T-helper 1 cell treated with Interleukin-12 subunit alpha and Interleukin-12 subunit beta and Interleukin-4 antibody, amounts not matched to agents 30 μg/mL and 1 μg/mL, for 36 hours (primary cell): ENCODE results near the gene AKR1C8.

Experiments
- H3K27ac Mint-ChIP-seq: one replicate; pipeline ENCODE4 v1.8.0; 2021; ENCODE audit warnings: mild to moderate bottlenecking, mixed read lengths
- H3K27me3 Mint-ChIP-seq: one replicate; pipeline ENCODE4 v1.8.0; 2021; ENCODE audit warnings: low read depth, mixed read lengths
- H3K36me3 Mint-ChIP-seq: one replicate; pipeline ENCODE4 v1.8.0; 2021; ENCODE audit warnings: low read depth, mixed read lengths
- H3K4me1 Mint-ChIP-seq: one replicate; pipeline ENCODE4 v1.8.0; 2021; ENCODE audit warnings: low read depth, mixed read lengths
- H3K4me3 Mint-ChIP-seq: one replicate; pipeline ENCODE4 v1.8.0; 2021; ENCODE audit warnings: mild to moderate bottlenecking, moderate library complexity, mixed read lengths
- H3K9me3 Mint-ChIP-seq: one replicate; pipeline ENCODE4 v1.8.0; 2021; ENCODE audit warnings: mixed read lengths

AKR1C8 gene

DNA sequence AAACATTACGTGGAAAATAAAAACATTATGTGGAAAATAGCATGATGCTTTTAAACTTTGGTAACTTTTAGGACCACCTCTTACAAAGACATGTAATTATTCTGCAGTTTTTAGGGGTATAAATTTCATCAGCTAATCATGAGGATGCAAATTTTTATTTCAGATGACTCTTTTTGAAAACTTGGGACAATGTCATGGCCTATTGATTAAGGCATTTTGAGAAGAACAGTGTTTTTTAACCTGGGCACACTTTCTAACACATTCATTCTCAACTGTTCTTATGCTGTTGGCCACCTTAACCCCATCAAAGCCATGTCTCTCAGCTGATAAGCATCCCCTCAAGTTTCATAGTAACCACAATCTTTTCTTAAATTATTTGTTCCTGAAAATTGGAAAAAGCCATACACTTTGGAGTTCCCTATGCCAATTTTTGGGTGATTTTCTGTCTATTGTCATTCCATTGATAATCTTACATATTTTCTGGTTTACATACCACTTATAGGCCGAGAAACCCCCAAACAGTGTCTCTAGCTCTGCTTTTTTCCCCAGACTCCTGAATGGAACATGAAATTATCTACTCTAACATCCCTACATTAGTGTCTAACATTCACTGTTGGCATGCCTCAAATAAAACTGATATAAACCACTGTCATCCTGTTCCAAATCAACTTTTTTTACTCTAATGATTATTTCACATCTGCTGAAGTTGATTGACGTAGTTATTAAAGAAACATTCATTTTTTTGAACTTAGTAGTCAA lies 76.1 kb downstream of the AKR1C8 start:
- Mint-ChIP-seq H3K9me3 (no peaks in the 10 kb centered on the region), H3K4me1 (no peaks in the 10 kb centered on the region), H3K4me3 (no peak overlapping the region), H3K27me3 (no peaks in the 10 kb centered on the region), H3K27ac (no peak overlapping the region), H3K36me3 (no peaks in the 10 kb centered on the region)

DNA sequence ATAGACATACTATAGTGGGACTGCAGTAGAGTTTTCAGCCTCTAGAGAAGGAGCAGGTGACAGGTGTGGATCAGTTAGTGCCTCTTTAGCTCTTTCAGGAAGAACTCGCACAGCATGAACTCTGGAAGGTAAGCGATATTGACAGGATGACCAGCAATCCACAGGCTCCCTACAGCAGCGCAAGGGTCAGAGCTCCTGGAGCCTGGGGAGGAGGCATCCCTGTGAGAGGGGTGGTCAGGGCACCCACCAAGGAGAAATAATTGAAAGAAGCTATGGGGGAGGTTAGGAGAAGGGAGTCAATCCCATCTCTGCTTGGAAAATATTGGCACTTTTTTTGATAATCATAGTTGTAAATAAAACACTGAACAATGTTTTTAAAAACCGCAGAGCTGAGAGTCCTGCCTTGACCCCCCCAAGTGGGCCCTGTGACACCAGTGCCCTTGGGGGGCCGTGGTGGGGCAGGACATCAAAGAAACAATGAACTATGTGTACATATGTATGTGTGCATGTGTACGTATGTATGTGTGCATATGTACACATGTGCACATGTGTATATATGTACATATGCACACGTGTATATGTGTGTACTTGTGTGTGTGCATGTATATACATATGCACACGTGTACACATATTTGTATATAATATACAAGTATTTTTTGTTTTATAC lies 77.0 kb downstream of the AKR1C8 start:
- H3K9me3 Mint-ChIP-seq: no peaks in the 10 kb centered on the region
- no peak overlapping the region for H3K27ac Mint-ChIP-seq
- H3K27me3 Mint-ChIP-seq: no peaks in the 10 kb centered on the region
- no peaks in the 10 kb centered on the region for H3K36me3 Mint-ChIP-seq
- H3K4me3 Mint-ChIP-seq: no peak overlapping the region
- H3K4me1 Mint-ChIP-seq: no peaks in the 10 kb centered on the region

DNA sequence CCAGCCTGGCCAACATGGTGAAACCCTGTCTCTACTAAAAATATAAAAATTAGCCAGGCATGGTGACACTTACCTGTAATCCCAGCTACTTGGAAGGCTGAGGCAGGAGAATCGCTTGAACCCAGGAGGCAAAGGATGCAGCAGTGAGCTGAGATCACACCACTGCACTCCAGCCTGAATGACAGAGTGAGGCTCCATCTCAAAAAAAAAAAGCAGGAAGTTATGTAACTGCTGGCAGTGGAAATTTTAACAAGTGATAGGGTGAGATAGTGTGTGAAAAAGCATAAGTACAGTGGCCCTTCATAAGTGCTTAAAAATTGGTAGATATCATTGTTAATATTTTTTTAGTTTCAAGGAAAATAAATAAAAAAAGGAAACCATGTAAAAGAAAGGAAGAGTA lies 78.4 kb downstream of the AKR1C8 start:
- H3K9me3 Mint-ChIP-seq: no peaks in the 10 kb centered on the region
- no peaks in the 10 kb centered on the region for H3K4me1 Mint-ChIP-seq
- H3K36me3 Mint-ChIP-seq: no peaks in the 10 kb centered on the region
- H3K27ac Mint-ChIP-seq: no peak overlapping the region
- no peaks in the 10 kb centered on the region for H3K27me3 Mint-ChIP-seq
- H3K4me3 Mint-ChIP-seq: no peak overlapping the region

DNA sequence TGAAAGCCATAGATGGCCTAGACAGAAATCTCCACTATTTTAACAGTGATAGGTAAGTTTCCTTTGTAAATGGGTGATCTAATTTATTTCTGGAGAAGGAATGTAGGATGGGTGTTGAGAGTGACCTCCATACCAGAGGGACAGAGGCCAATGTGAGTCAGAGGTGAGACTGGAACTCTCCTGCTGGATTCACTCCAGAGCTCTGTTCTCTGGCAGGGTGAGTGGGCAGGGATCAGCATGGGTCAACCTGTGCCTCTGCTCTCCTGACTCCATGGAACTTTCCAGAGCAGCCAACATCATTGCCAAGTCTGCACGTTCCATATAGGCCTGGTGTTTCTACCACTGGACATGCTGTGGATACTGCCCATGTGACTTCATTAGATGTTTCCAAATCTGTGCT lies 79.3 kb downstream of the AKR1C8 start:
- no peak overlapping the region for H3K27ac Mint-ChIP-seq
- no peak overlapping the region for H3K4me3 Mint-ChIP-seq
- no peaks in the 10 kb centered on the region for H3K9me3 Mint-ChIP-seq
- H3K36me3 Mint-ChIP-seq: no peaks in the 10 kb centered on the region
- H3K27me3 Mint-ChIP-seq: no peaks in the 10 kb centered on the region
- no peaks in the 10 kb centered on the region for H3K4me1 Mint-ChIP-seq
